GM06990 (cell line): ENCODE data around the gene ERN1.

ENCODE experiments used
- DNase-seq: peaks from one replicate; pipeline ENCODE4 v3.0.0-alpha.2; 2011; ENCODE audit not compliant: insufficient read length; ENCODE audit errors: extremely low read depth
- H3K27me3 ChIP-seq: replicated peaks from 2 replicates; pipeline ENCODE4 v1.6.0; 2011; ENCODE audit warnings: low read length; ENCODE audit not compliant: control insufficient read depth, insufficient read depth
- H3K36me3 ChIP-seq: 2 replicates; pipeline ENCODE4 v1.5.1; 2011; ENCODE audit warnings: low read length; ENCODE audit not compliant: control insufficient read depth, insufficient read depth
- H3K4me3 ChIP-seq: replicated peaks from 2 replicates; pipeline ENCODE4 v1.5.1; 2011; ENCODE audit warnings: low read depth, mild to moderate bottlenecking, control low read depth, low read length
- CTCF ChIP-seq: IDR thresholded peaks from 2 replicates; pipeline ENCODE4 v1.5.1; 2011; ENCODE audit warnings: low read length, control low read depth, mild to moderate bottlenecking, inconsistent platforms; ENCODE audit not compliant: insufficient read depth, poor library complexity, severe bottlenecking

Gene ERN1

GRCh38 chr17:64074704-64075426, 55.1 kb downstream of the ERN1 start:
- H3K27me3 ChIP-seq, result no peaks in the 10 kb centered on the region
- no peak for TF ChIP-seq CTCF
- peaks cover 13% of the 10 kb centered on the region for H3K36me3 ChIP-seq
- no peak overlapping the region for H3K4me3 ChIP-seq
- DNase-seq, result no peak

- no peak for TF ChIP-seq CTCF
- DNase-seq, result peak; percentile 63
- H3K4me3 ChIP-seq, result no peak overlapping the region
- H3K27me3 ChIP-seq, result no peaks in the 10 kb centered on the region
- peaks cover 16% of the 10 kb centered on the region for H3K36me3 ChIP-seq
These were observed 55.9 kb downstream of the ERN1 start for GRCh38 chr17:64073771-64074703.

DNA sequence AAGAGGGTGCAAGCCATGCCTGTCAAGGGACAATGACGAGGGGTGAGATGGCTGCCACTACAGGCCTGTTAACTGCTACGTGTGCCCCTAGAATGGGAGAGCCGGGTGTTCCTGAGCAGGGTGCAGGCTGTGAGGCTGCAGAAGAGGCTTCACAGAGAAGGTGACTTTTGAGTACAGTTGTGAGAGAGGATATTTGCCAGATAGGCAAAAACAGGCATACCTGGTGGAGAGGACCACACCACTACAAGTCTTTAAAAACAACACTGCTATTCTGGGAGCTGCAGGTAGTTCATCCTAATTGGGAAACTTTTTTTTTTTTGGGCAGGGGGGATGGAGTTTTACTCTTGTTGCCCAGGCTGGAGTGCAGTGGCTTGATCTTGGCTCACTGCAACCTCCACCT, 58.8 kb downstream of the ERN1 start:
- DNase-seq, result no peak
- H3K4me3 ChIP-seq, result no peak overlapping the region
- H3K27me3 ChIP-seq, result no peaks in the 10 kb centered on the region
- H3K36me3 ChIP-seq, result peaks cover 23% of the 10 kb centered on the region
- TF ChIP-seq CTCF, result no peak

DNA sequence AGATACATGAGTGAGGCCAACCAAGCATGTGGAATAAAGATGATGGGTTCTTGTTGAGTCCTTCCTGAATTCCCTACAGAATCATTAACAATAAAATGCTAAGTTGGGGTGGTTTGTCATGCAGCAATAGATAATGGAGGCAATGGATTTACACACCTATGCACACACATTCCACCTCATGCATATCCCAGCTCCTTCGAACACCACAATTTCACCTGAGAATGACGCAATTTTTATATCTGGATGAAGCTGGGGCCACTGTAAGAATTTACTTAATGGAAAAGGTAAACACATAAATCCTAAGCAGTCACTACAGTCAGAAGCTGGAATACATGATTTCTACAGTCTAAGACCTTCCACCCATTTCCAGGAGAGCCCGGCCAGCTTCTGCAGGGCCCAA, 59.7 kb downstream of the ERN1 start:
- H3K36me3 ChIP-seq, result peaks cover 25% of the 10 kb centered on the region
- no peak for TF ChIP-seq CTCF
- no peak for DNase-seq
- H3K27me3 ChIP-seq, result no peaks in the 10 kb centered on the region
- no peak overlapping the region for H3K4me3 ChIP-seq

DNA sequence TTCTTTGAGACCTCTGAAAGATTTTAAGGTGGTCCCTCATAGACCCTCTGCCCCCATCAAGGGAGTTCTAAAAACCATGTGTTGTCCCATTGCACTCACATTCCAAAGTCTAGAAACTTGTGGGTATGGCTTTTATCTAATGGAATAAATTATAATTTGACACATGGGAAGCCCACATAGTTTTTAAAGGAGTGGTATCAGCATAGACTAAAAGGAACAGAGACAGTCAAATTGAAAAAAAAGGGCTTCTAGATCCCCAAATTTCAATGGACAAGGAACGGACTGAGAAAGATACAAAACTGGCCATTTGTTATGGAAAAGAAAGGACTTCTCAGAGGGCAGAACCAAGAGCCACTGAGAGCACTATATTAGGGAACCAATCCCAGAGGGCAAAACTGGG, 60.8 kb downstream of the ERN1 start:
- Histone ChIP-seq H3K36me3 (peaks cover 27% of the 10 kb centered on the region), H3K4me3 (no peak overlapping the region), H3K27me3 (no peaks in the 10 kb centered on the region)
- DNase-seq, result no peak
- no peak for TF ChIP-seq CTCF
